G401 (cell line): ENCODE results near the gene ANKRD66. TPM values are rescaled to one million over a fixed set of nuclear protein-coding genes. Genes with fewer than 3 reads are reported as not detected.
A peak's percentile ranks its signal among the peaks of the same experiment; 100 is the strongest.

Experiments
- DNase-seq: peaks from one replicate; pipeline ENCODE4 v3.0.0-alpha.2; 2015; ENCODE audit warnings: low spot score
- in situ Hi-C: cut with HindIII; loops from 2 replicates; pipeline ENCODE4 v1.10.0; 2016; ENCODE audit warnings: low sequenced_read_pairs, mixed read lengths
- total RNA-seq: library from RNA; depleted of rRNA; stranded (reverse); fragments of >200 nt; shearing (Covaris generic); gene quantifications from 2 replicates; pipeline ENCODE4 v1.2.3, GENCODE V29; 2014; rRNA removed

ANKRD66 gene
- total RNA-seq, 1 experiment from 2014 or later: not detected

DNA sequence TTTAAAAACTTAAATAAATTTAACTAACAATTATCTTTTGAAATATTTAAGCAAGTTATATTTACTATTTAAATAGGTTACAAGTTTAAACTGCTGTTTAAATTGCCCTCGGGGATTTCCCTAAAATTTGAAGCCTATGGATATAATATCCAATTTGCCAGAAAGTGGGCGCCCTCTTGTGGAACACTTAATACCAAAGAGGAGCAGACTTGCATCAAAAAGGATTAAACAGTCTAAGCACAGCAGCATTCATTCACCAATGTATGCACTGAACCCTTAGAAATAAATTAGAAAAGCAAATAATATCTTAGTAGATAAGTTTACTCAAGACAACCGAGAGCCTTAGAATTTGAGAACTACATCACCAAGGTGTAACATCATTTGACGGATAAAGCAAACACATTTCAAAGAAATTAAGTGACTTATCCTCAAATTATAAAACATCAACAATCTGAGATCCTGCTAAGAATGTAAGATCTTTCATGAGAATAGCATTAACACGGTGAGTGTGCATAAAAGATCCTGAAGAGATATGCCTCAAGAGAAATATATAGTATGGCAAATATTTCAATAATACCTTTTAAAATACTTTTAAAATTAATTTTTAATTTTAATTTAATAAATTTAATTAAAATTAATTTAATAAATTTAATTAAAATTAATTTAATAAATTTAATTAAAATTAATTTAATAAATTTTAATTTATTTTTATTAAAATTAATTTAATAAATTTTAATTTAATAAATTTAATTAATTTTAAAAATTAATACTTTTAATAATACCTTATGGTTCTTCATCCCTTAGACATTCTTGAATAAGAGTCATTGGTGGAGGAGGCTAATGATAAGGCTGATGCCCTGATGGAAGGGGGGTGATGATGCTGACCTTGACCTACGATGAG lies 35.0 kb downstream of the ANKRD66 start:
- in situ Hi-C loops: no loop called here

DNA sequence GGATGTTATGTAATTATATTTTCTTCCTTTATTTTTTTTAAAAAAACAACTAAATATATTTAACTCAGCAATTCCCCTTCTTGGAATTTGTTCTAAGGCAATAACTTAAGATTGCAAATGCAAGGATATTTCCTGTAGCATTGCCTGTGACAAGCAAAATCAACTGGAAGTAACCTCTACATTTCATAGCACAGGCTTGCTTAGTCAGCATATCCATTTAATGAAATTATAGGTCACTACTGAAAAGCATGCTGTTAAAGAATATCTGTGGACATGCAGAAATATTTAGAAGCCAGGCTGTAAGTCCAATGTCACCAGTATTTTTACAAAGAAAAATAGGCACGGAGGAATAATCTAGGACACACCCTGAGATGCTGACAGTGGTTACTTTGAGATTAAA lies 37.8 kb downstream of the ANKRD66 start:
- no peak for DNase-seq
- in situ Hi-C loops: no loop called here

More for the DNA sequence above, 35.0 kb downstream of the ANKRD66 start:
- peak; percentile 82 for DNase-seq

DNA sequence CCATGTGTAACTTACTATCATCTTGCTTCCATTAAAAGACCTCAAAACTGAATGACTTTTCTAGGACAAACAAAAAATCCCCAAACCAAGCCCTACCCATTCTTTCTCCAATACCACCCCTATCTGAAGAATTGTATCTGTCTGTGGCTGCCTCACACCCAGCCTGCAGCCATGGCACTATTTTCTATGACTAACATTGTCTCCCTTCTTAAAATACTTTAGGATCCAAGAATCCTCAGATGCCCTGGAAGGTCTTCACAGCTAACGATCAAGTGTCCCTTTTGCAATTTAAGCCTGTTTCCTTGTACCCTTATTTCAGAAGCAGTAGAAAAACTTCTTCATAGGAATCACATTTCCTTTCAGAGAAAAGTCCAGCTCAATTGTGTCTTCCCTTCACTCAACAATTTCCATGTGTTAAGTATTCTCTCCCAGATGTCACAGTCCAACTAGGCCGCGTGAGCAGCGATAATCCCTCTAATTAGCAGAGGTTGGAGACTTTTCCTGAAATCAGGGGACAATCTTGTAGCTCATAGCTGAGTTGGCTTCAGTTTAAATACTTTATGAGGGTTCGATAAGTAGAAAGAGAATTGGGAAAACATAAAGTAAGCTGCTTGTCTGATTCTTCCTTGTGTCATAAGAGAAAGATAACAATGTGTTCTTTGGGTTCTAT lies 41.3 kb downstream of the ANKRD66 start:
- no peak for DNase-seq
- in situ Hi-C loops: no loop called here

DNA sequence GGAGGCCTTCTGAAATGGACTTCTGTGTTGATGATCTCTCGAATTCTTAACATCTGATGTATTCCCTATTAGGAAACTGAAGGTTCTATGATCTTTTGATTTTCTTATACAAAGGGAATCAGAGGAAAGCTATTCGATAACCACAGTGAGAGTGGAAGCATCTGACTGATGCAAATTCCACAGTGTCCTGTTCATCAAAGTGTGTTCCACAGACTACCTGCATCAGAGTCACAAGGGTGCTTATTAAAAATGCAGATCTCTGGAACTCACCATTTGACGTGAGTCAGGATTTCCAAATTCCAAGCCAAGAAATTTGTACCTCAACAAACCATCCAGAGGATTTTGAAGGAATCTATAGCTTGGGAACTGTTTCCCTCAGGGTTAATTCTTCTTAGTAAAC lies 42.1 kb downstream of the ANKRD66 start:
- DNase-seq: no peak
- in situ Hi-C loops: no loop called here

DNA sequence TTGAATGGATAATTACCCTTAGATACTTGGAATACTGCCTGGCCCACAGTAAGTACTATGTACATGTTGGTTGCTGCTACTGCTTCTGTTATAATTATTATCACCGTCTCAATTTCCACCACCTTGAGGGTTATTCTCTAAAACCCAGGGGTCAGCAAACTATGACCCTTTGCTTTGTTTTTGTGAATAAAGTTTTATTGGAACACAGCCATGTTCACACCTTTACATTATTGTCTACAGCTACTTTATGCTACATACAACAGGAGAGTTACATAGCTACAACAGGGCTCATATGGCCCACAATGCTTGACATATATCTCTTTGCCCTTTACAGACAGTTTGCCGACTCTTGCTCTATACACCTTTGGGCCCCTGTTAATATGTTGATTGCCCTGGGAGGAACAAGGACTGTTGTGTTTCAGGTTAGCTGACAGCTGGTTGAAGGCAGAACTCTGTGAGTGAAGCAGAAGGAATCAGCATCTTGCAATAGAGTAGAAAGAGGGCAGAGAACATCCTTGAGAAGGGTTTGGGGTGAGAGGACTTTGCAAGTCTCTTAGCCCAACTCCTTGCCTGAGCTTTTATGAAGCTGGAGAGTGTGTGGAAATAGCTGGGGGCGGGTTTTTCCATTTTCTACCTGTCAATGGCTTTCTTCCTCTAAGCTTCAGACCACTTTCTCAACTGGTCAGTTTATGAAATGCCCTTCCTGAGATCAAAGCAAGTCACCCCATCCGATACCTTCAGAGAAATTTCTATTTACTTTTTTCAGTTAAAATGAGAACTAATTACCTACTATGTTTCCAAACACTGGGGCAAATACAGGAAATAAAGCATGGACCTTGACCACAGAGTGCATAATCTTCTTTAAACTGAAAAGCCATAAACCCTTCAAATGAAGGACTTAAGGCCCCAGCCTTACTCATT lies 43.0 kb downstream of the ANKRD66 start:
- in situ Hi-C loops: no loop called here
- no peak for DNase-seq

DNA sequence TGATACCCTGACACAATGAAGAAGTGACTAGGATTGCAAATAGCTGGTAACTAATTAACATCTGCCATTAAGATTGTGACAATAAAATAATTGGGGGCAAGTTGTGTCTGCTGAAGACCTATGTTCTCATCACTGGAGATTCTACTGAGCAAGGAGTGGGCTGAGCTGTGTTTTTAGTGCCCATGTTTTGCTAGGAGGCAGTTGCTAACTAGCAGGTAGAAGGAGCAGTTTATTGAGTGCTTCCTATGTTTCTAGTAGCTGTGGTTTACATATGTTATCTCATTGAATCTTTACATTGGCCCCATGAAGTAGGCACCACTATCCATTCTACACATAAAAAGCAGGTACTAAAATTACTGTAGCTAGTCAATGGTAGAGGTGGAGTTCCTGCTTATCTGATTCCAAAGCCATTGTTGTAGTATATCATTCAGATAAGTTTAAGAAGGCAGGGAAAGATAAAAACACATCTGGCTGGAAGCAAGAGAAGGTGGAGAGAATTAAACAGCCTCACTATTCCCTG lies 43.7 kb downstream of the ANKRD66 start:
- in situ Hi-C loops: no loop called here
- DNase-seq: no peak

DNA sequence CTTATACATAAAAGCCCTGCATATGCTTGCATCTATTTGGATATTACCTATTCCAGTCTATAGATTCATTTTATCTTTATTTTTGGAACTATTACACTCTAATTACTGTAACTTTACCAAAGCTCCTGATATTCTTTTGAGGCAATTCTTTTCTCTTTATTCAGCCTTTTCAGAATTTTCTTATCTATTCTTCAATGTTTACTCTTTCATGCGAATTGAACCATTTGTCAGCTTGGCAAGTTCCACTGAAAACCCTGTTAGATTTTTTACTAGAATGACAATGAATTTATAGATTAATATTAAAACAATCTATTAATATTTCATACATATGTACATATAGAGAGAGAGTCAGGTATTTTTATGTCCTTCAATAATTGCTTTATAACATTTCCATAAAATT lies 45.9 kb downstream of the ANKRD66 start:
- DNase-seq: no peak
- in situ Hi-C loops: no loop called here

DNA sequence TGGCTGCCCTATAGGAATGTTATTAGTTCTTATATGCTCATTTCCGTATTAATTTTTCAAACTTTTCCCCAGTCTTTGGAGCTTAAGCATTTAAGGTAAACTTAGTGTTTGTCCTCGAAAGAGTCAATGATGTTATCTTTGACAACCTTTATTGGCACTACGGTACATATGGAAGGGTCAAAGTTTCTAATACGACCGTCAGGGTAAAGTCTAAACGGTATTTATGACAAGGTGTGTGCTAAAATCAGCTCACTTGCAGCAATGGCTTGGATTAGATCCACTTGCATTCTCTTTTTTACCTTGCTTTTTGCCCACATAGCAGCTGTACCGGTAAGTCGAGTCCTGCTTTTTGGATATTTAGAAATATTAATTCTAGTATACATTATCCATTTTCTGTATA lies 46.4 kb downstream of the ANKRD66 start, which contains the start of gene MEP1A:
Gene MEP1A, plus strand, starts transcription at position 252 of the 400 bp plus-strand sequence. Its CDS starts 10 bp downstream, at position 262.
- DNase-seq: no peak
- in situ Hi-C loops: no loop called here

DNA sequence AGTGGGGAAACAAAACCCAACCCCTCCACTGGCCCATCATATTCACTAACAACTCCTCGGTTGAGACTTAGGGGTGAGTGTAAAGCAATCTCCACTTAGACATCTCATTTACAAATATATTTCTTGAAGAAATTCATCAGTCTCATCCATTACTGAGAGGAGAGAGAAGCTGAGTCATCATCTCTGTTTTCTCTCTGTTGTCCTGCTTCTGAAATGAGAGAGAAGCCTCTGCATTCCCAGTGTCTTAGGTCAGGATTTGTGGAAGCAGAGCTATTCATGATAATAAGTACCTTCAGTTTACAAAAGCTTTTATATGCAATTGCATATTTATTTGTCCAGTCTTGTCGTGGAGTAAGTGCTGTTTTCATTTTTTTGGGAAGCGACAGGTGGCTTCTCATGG lies 47.3 kb downstream of the ANKRD66 start:
- in situ Hi-C loops: no loop called here
- no peak for DNase-seq

DNA sequence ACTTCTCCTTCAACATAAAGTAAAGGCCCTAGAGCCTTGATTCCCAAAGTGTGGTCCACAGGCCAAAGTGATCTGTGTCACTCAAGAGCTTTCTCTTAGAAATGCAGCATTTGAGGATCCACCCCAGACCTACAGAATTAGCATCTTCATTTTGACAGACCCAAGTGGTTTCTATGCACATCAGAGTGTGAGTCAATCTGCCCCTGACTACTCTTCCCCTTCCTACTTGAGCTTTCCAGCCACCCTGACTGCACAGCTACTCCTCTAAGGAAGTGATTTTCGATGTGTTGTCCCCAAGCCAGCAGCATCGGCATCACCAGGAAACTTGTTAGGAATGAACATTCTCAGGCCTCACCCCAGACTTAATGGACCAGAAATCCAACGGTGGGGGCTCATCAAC lies 49.1 kb downstream of the ANKRD66 start:
- in situ Hi-C loops: no loop called here
- no peak for DNase-seq

DNA sequence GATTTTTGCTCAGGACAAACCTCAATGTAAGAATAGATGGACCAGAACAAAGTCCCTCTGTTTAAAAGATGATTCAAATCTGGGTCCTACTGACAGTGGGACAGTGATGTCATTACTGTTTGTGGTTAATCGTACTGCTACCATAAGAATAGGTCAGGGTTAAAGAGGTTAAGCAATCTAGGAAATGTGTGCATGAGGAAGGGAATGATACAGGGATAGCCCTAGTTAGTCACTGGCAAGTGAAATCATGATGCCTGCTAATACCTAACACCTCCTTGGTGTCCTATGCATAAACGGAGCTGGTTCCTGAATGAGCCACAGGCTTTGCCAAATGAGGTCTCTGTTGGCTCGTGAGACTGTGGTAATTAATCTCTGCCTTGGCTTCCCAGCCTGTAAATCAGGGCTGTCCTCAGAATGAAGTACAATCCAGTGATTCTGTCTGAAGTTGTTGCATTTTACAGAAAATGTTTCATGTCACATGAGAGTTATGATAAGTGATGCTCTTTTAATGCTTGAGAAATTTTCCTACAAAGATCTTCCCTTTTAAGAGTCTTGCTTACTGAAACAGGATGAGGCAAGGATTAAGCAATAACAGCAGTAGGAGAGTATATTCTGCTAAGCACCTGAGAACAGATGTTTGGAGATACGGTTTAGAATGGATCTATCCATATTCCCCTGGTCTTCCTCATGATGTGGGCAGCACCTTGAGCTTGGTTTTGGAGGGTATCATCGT lies 50.3 kb downstream of the ANKRD66 start:
- DNase-seq: no peak
- in situ Hi-C loops: no loop called here

DNA sequence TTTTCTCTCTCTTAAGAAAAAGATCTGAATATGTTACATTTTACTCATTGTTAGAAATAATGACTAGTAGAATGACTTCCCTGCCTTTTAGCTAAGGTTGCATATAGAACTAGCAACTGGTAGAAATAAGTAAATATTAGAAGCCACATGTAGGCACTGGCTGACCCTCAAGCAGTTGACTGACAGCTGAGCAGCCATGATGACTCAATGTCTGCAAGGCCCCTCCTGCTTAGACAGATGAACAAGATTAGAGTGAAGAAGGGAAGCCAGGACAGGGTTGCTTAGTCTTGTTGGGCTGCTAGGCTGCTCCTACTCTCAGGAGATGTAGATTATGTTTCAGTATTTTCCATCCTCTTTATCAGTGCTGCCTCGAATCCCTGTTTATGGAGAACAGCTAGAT lies 52.9 kb downstream of the ANKRD66 start:
- no peak for DNase-seq
- in situ Hi-C loops: no loop called here

DNA sequence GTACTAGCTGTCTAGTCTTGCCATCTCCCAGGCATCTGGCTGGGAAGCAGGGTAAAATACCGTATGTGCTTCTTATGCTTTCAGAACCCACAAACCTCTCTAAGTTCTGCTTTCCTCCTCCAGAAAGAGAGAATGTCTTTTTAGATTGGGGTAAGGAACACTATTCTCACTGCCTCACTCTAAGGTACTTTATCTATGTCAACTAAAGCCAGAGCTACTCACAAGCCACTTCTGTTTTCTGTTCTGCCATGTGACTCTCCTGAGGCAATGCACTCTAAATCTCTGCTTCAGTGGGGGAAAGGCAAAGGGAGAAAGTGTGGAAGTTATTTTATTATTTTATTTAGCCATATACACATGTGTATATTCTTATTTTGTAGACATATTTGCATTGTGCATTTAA lies 62.1 kb downstream of the ANKRD66 start:
- in situ Hi-C loops: no loop called here
- no peak for DNase-seq

Other genes starting within 250 kb of the ANKRD66 start
- not detected in 2 replicates for gene CYP39A1, start 94.1 kb upstream of the ANKRD66 start, total RNA-seq
- not detected in 2 replicates for gene SLC25A27, start 94.0 kb upstream of the ANKRD66 start, total RNA-seq
- not detected in 2 replicates for gene TDRD6, start 59.0 kb upstream of the ANKRD66 start, total RNA-seq
- not detected in 2 replicates for gene PLA2G7, start 11.6 kb upstream of the ANKRD66 start, total RNA-seq
- gene MEP1A, start 46.5 kb downstream of the ANKRD66 start, total RNA-seq: not detected in 2 replicates
- not detected in 2 replicates for gene ADGRF5, start 175.0 kb downstream of the ANKRD66 start, total RNA-seq